Kidney epithelial cell (primary cell): ENCODE measurements around the gene TMEFF2. TPM values are rescaled to one million over a fixed set of nuclear protein-coding genes. Genes with fewer than 3 reads are reported as not detected.

Source experiments
- DNase-seq: peaks from one replicate; pipeline ENCODE4 v3.0.0-alpha.2; 2010; ENCODE audit warnings: low read depth
- H3K27me3 ChIP-seq: 2 replicates; pipeline ENCODE4 v1.6.0; 2011; ENCODE audit warnings: low read length; ENCODE audit not compliant: control insufficient read depth, insufficient read depth
- H3K36me3 ChIP-seq: 2 replicates; pipeline ENCODE4 v1.5.1; 2011; ENCODE audit warnings: low read length; ENCODE audit not compliant: control insufficient read depth, insufficient read depth
- H3K4me3 ChIP-seq: 2 replicates; pipeline ENCODE4 v1.5.1; 2011; ENCODE audit warnings: low read depth, mild to moderate bottlenecking, control low read depth, low read length
- total RNA-seq: library from RNA; depleted of rRNA; stranded (reverse); fragments of >200 nt; gene quantifications from 2 replicates; pipeline ENCODE4 v1.2.3, GENCODE V29; 2015
- TF ChIP-seq, protein P1 (sequence below): IDR thresholded peaks from 2 replicates; pipeline ENCODE4 v1.5.1; 2011; ENCODE audit warnings: mild to moderate bottlenecking, moderate library complexity, low read length, control low read depth, inconsistent platforms; ENCODE audit not compliant: insufficient read depth, poor library complexity, severe bottlenecking

The TMEFF2 gene
- total RNA-seq, 1 donor from 2014 or later, result not detected

GRCh38 chr2:191907091-191907490, 287.6 kb downstream of the TMEFF2 start:
- Histone ChIP-seq H3K4me3 (no peak overlapping the region), H3K27me3 (no peaks in the 10 kb centered on the region), H3K36me3 (no peaks in the 10 kb centered on the region)
- TF ChIP-seq, protein P1, sequence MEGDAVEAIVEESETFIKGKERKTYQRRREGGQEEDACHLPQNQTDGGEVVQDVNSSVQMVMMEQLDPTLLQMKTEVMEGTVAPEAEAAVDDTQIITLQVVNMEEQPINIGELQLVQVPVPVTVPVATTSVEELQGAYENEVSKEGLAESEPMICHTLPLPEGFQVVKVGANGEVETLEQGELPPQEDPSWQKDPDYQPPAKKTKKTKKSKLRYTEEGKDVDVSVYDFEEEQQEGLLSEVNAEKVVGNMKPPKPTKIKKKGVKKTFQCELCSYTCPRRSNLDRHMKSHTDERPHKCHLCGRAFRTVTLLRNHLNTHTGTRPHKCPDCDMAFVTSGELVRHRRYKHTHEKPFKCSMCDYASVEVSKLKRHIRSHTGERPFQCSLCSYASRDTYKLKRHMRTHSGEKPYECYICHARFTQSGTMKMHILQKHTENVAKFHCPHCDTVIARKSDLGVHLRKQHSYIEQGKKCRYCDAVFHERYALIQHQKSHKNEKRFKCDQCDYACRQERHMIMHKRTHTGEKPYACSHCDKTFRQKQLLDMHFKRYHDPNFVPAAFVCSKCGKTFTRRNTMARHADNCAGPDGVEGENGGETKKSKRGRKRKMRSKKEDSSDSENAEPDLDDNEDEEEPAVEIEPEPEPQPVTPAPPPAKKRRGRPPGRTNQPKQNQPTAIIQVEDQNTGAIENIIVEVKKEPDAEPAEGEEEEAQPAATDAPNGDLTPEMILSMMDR, result no peak
- DNase-seq, result no peak

DNA sequence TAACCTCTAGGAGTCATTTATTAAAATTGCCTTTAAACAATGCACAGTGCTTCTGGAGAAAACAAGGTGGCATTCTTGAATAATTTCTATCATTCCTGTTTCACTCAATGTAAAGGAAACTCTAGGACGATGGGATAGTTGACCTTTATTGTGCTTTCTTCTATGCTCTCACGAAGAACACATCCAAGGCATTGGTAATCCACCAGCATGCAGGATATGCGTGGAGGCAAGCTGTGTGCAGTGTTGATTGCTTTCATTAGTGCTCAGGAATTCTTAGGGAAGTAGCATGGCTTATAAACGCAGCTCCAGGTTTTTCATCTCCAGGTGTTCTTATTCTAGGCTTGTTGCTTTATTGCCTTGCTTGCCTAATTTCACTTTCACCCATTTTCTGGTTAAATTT, 289.4 kb downstream of the TMEFF2 start:
- H3K4me3 ChIP-seq, result no peak overlapping the region
- H3K36me3 ChIP-seq, result no peaks in the 10 kb centered on the region
- DNase-seq, result no peak
- TF ChIP-seq, protein P1, result no peak
- no peaks in the 10 kb centered on the region for H3K27me3 ChIP-seq

GRCh38 chr2:191901031-191901430, 293.7 kb downstream of the TMEFF2 start:
- TF ChIP-seq, protein P1, result no peak
- Histone ChIP-seq H3K36me3 (no peaks in the 10 kb centered on the region), H3K4me3 (no peak overlapping the region), H3K27me3 (no peaks in the 10 kb centered on the region)
- DNase-seq, result no peak

- H3K27me3 ChIP-seq, result no peaks in the 10 kb centered on the region
- peak; percentile 59 for DNase-seq
- no peak overlapping the region for H3K4me3 ChIP-seq
- TF ChIP-seq, protein P1, result no peak
- H3K36me3 ChIP-seq, result no peaks in the 10 kb centered on the region
Measured at GRCh38 chr2:191899410-191899809, 295.3 kb downstream of the TMEFF2 start.
